Measurements from ENCODE around the gene EGLN3. TPM values are rescaled to one million over a fixed set of nuclear protein-coding genes. Genes with fewer than 3 reads are reported as not detected.
A peak's percentile ranks its signal among the peaks of the same experiment; 100 is the strongest.

EGLN3 gene
- total RNA-seq, 4 donors from 2014 or later, result 17.7 to 39.8 (median 33.5) TPM

GRCh38 chr14:33904609-33905008 lies 46.3 kb downstream of the EGLN3 start:
- Histone ChIP-seq H3K27ac (no peak overlapping the region), H3K4me3 (no peak overlapping the region), H3K36me3 (no peaks in the 10 kb centered on the region), H3K9me3 (no peaks in the 10 kb centered on the region), H3K27me3 (no peaks in the 10 kb centered on the region), H3K4me1 (no peaks in the 10 kb centered on the region)
- no peak for TF ChIP-seq EP300 (IDR thresholded peaks at IDR 0.05)
- no peak for TF ChIP-seq POLR2A (IDR thresholded peaks at IDR 0.05)
- TF ChIP-seq CTCF (IDR thresholded peaks at IDR 0.05), result no peak
- TF ChIP-seq POLR2AphosphoS5 (IDR thresholded peaks at IDR 0.05), result no peak
- WGBS, 2 donors (ENCODE audit: low coverage in 1 of 2), result 87 to 93% methylated on average over 5 of the region's 5 CpGs
- no peak for ATAC-seq

- ATAC-seq, result no peak
- Histone ChIP-seq H3K36me3 (no peaks in the 10 kb centered on the region), H3K27me3 (no peaks in the 10 kb centered on the region), H3K27ac (no peak overlapping the region), H3K4me3 (no peak overlapping the region), H3K9me3 (no peaks in the 10 kb centered on the region), H3K4me1 (no peaks in the 10 kb centered on the region)
- WGBS, 2 donors (ENCODE audit: low coverage in 1 of 2), result 76 to 77% methylated on average over 2 of the region's 2 CpGs
- TF ChIP-seq EP300 (IDR thresholded peaks at IDR 0.05) (no peak), CTCF (IDR thresholded peaks at IDR 0.05) (no peak), POLR2A (IDR thresholded peaks at IDR 0.05) (no peak), POLR2AphosphoS5 (IDR thresholded peaks at IDR 0.05) (no peak)
Observed at GRCh38 chr14:33903369-33903768, 47.5 kb downstream of the EGLN3 start.

- TF ChIP-seq CTCF (IDR thresholded peaks at IDR 0.05), result no peak
- no peak for TF ChIP-seq POLR2A (IDR thresholded peaks at IDR 0.05)
- no peak for TF ChIP-seq EP300 (IDR thresholded peaks at IDR 0.05)
- no peak for TF ChIP-seq POLR2AphosphoS5 (IDR thresholded peaks at IDR 0.05)
- Histone ChIP-seq H3K27ac (no peak overlapping the region), H3K4me1 (no peaks in the 10 kb centered on the region), H3K27me3 (no peaks in the 10 kb centered on the region), H3K9me3 (no peaks in the 10 kb centered on the region), H3K4me3 (no peak overlapping the region), H3K36me3 (no peaks in the 10 kb centered on the region)
- no CpG with 5 or more reads among the region's 6 CpGs for WGBS, 2 donors (ENCODE audit: low coverage in 1 of 2)
- no peak for ATAC-seq
Observed at GRCh38 chr14:33902363-33902762, 48.5 kb downstream of the EGLN3 start.

- ATAC-seq, result no peak
- Histone ChIP-seq H3K9me3 (no peaks in the 10 kb centered on the region), H3K4me3 (no peak overlapping the region), H3K27ac (no peak overlapping the region), H3K27me3 (no peaks in the 10 kb centered on the region), H3K36me3 (no peaks in the 10 kb centered on the region), H3K4me1 (no peaks in the 10 kb centered on the region)
- TF ChIP-seq CTCF (IDR thresholded peaks at IDR 0.05) (no peak), POLR2AphosphoS5 (IDR thresholded peaks at IDR 0.05) (no peak), POLR2A (IDR thresholded peaks at IDR 0.05) (no peak), EP300 (IDR thresholded peaks at IDR 0.05) (no peak)
Observed at GRCh38 chr14:33901426-33902155, 49.3 kb downstream of the EGLN3 start.

- TF ChIP-seq CTCF (IDR thresholded peaks at IDR 0.05), result no peak
- peak in 1 of 2 donors; percentile 12 for TF ChIP-seq POLR2A (IDR thresholded peaks at IDR 0.05)
- no peaks in the 10 kb centered on the region for H3K4me1 ChIP-seq
- no peaks in the 10 kb centered on the region for H3K27me3 ChIP-seq
- H3K4me3 ChIP-seq, result no peak overlapping the region
- no peaks in the 10 kb centered on the region for H3K9me3 ChIP-seq
- H3K27ac ChIP-seq, result no peak overlapping the region
- 80 to 82% methylated on average over 1 of the region's 4 CpGs for WGBS, 2 donors (ENCODE audit: low coverage in 1 of 2)
- H3K36me3 ChIP-seq, result no peaks in the 10 kb centered on the region
- ATAC-seq, result no peak
Observed at GRCh38 chr14:33900706-33901105, 50.2 kb downstream of the EGLN3 start.

Measured in gastroesophageal sphincter (tissue), 4 donors.